ENCODE measurements around the gene HSPBP1. TPM values are rescaled to one million over a fixed set of nuclear protein-coding genes. Genes with fewer than 3 reads are reported as not detected.

Gene HSPBP1
- total RNA-seq, 2 experiments from 2014 or later: 14.3 to 15.1 TPM

GRCh38 chr19:55304279-55304978, 24.5 kb upstream of the HSPBP1 start:
- no peak overlapping the region for H3K4me3 Mint-ChIP-seq
- DNase-seq: peak in 5 of 14 experiments; percentile 10 to 53 (median 35)
- Histone ChIP-seq H3K9me3 (ENCODE audit: control insufficient read depth in 1 of 2, insufficient read depth in 1 of 2, low read length in 2 of 2) (peaks cover 0 to 3% of the 10 kb centered on the region in 2 experiments), H3K4me1 (ENCODE audit: insufficient read depth, low read length) (peaks cover 21% of the 10 kb centered on the region), H3K27ac (ENCODE audit: low read depth in 1 of 2, low read length in 2 of 2) (no peak overlapping the region), H3K27me3 (ENCODE audit: control insufficient read depth in 1 of 2, insufficient read depth in 2 of 2, low read length in 2 of 2) (no peaks in the 10 kb centered on the region), H3K36me3 (ENCODE audit: insufficient read depth, low read length) (no peaks in the 10 kb centered on the region), H3K4me3 (ENCODE audit: low read length) (no peak overlapping the region)
- no peak overlapping the region for H3K27ac Mint-ChIP-seq
- ChIA-PET CTCF (no interaction called here), POLR2A (interaction anchor here (1.0 kb wide), 1 partner anchor 35 kb away, joined by 6 read pairs; the partner anchor contains the start of gene KMT5C)
- peaks cover 14% of the 10 kb centered on the region for H3K4me1 Mint-ChIP-seq (ENCODE audit: low read depth)
- H3K36me3 Mint-ChIP-seq (ENCODE audit: low read depth): no peaks in the 10 kb centered on the region
- H3K9me3 Mint-ChIP-seq: no peaks in the 10 kb centered on the region
- no peaks in the 10 kb centered on the region for H3K27me3 Mint-ChIP-seq
- no peak for TF ChIP-seq CTCF (IDR thresholded peaks at IDR 0.05)
- intact Hi-C loops (cut with DNase I, micrococcal nuclease): loop anchor here (5.0 to 10.0 kb wide), 3 partner anchors 127 to 200 kb away; no protein-coding TSS in a partner anchor
- ATAC-seq (ENCODE audit: poor library complexity): no peak

GRCh38 chr19:55303477-55303876, 23.6 kb upstream of the HSPBP1 start:
- intact Hi-C loops (cut with DNase I, micrococcal nuclease): loop anchor here (2.0 to 10.0 kb wide), 5 partner anchors 79 to 201 kb away; no protein-coding TSS in a partner anchor
- H3K36me3 ChIP-seq (ENCODE audit: insufficient read depth, low read length): no peaks in the 10 kb centered on the region
- peaks cover 21% of the 10 kb centered on the region for H3K4me1 ChIP-seq (ENCODE audit: insufficient read depth, low read length)
- DNase-seq (no peak), ATAC-seq (ENCODE audit: poor library complexity) (no peak)
- POLR2A ChIA-PET: interaction anchor here (1.2 kb wide), 1 partner anchor 36 kb away, joined by 3 read pairs; no protein-coding TSS in a partner anchor
- TF ChIP-seq CTCF (IDR thresholded peaks at IDR 0.05): no peak
- H3K9me3 ChIP-seq (ENCODE audit: control insufficient read depth in 1 of 2, insufficient read depth in 1 of 2, low read length in 2 of 2): no peaks in the 10 kb centered on the region
- Mint-ChIP-seq H3K36me3 (ENCODE audit: low read depth) (no peaks in the 10 kb centered on the region), H3K4me1 (ENCODE audit: low read depth) (peaks cover 14% of the 10 kb centered on the region), H3K9me3 (no peaks in the 10 kb centered on the region), H3K27ac (no peak overlapping the region), H3K27me3 (no peaks in the 10 kb centered on the region), H3K4me3 (no peak overlapping the region)
- CTCF ChIA-PET: interaction anchor here (3.0 kb wide), 1 partner anchor 81 kb away, joined by 31 read pairs; the partner anchor contains the start of gene TMEM238
- H3K27me3 ChIP-seq (ENCODE audit: control insufficient read depth in 1 of 2, insufficient read depth in 2 of 2, low read length in 2 of 2): no peaks in the 10 kb centered on the region
- H3K27ac ChIP-seq (ENCODE audit: low read depth in 1 of 2, low read length in 2 of 2): no peak overlapping the region
- no peak overlapping the region for H3K4me3 ChIP-seq (ENCODE audit: low read length)

GRCh38 chr19:55302318-55302703, 22.4 kb upstream of the HSPBP1 start:
- H3K4me1 Mint-ChIP-seq (ENCODE audit: low read depth): peaks cover 14% of the 10 kb centered on the region
- H3K27ac Mint-ChIP-seq: peak overlapping the region; percentile 61
- H3K36me3 ChIP-seq (ENCODE audit: insufficient read depth, low read length): no peaks in the 10 kb centered on the region
- peaks cover 21% of the 10 kb centered on the region for H3K4me1 ChIP-seq (ENCODE audit: insufficient read depth, low read length)
- intact Hi-C loops (cut with DNase I, micrococcal nuclease): loop anchor here (1.0 to 10.0 kb wide), 6 partner anchors 35 to 202 kb away; no protein-coding TSS in a partner anchor
- H3K27ac ChIP-seq (ENCODE audit: low read depth in 1 of 2, low read length in 2 of 2): no peak overlapping the region
- no peaks in the 10 kb centered on the region for H3K27me3 Mint-ChIP-seq
- POLR2A ChIA-PET: interaction anchor here (1.2 to 1.9 kb wide), 2 partner anchors 37 to 81 kb away, joined by 3 to 7 read pairs; partner anchors contain the start of gene KMT5C
- H3K4me3 ChIP-seq (ENCODE audit: low read length): peak overlapping the region; percentile 37
- CTCF ChIA-PET: interaction anchor here (0.6 to 3.0 kb wide), 10 partner anchors 19 to 202 kb away, joined by 3 to 31 read pairs (median 5); partner anchors contain the start of genes HSPBP1, KMT5C, PPP6R1 and TMEM238
- H3K9me3 ChIP-seq (ENCODE audit: control insufficient read depth in 1 of 2, insufficient read depth in 1 of 2, low read length in 2 of 2): no peaks in the 10 kb centered on the region
- no peak for DNase-seq
- no peaks in the 10 kb centered on the region for H3K9me3 Mint-ChIP-seq
- H3K36me3 Mint-ChIP-seq (ENCODE audit: low read depth): no peaks in the 10 kb centered on the region
- ATAC-seq (ENCODE audit: poor library complexity): no peak
- TF ChIP-seq CTCF (IDR thresholded peaks at IDR 0.05): no peak
- no peaks in the 10 kb centered on the region for H3K27me3 ChIP-seq (ENCODE audit: control insufficient read depth in 1 of 2, insufficient read depth in 2 of 2, low read length in 2 of 2)
- peak overlapping the region; percentile 88 for H3K4me3 Mint-ChIP-seq
